HAP-1 (cell line): Measurements from ENCODE around the gene COPZ2.
"Not testable (repeated sequence)": the region's sequence is repeated elsewhere in the genome, so short reads cannot be mapped to it uniquely, and the experiment has no call there.

Experiments used
- DNase-seq, 2 experiments: peaks; one replicate each; pipeline ENCODE4 v3.0.0-alpha.2; 2016 to 2020; ENCODE audit warnings: low spot score in 2 of 2
- H3K27me3 ChIP-seq: fragments of 250-450 bp; sonication (Bioruptor Pico); 2 replicates; pipeline ENCODE4 v1.5.1; 2020; ENCODE audit warnings: low read depth, mild to moderate bottlenecking, moderate library complexity
- H3K36me3 ChIP-seq: fragments of 250-450 bp; sonication (Bioruptor Pico); replicated peaks from 2 replicates; pipeline ENCODE4 v1.5.1; 2020; ENCODE audit warnings: mild to moderate bottlenecking
- H3K4me1 ChIP-seq: fragments of 250-450 bp; sonication (Bioruptor Pico); 2 replicates; pipeline ENCODE4 v1.5.1; 2020; ENCODE audit warnings: mild to moderate bottlenecking
- H3K4me3 ChIP-seq: fragments of 250-450 bp; sonication (Bioruptor Pico); 2 replicates; pipeline ENCODE4 v1.5.1; 2020; ENCODE audit warnings: mild to moderate bottlenecking, moderate library complexity
- H3K9me3 ChIP-seq: fragments of 250-450 bp; sonication (Bioruptor Pico); 2 replicates; pipeline ENCODE4 v1.5.1; 2020; ENCODE audit warnings: mild to moderate bottlenecking, moderate library complexity
- in situ Hi-C: fragments of 300-500 bp; cut with MboI; formaldehyde crosslinking; loops from 3 replicates; pipeline ENCODE4 v1.14.3; 2020; ENCODE audit warnings: low sequenced_read_pairs, inconsistent platforms, mixed read lengths

Gene COPZ2, protein sequence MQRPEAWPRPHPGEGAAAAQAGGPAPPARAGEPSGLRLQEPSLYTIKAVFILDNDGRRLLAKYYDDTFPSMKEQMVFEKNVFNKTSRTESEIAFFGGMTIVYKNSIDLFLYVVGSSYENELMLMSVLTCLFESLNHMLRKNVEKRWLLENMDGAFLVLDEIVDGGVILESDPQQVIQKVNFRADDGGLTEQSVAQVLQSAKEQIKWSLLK

DNA sequence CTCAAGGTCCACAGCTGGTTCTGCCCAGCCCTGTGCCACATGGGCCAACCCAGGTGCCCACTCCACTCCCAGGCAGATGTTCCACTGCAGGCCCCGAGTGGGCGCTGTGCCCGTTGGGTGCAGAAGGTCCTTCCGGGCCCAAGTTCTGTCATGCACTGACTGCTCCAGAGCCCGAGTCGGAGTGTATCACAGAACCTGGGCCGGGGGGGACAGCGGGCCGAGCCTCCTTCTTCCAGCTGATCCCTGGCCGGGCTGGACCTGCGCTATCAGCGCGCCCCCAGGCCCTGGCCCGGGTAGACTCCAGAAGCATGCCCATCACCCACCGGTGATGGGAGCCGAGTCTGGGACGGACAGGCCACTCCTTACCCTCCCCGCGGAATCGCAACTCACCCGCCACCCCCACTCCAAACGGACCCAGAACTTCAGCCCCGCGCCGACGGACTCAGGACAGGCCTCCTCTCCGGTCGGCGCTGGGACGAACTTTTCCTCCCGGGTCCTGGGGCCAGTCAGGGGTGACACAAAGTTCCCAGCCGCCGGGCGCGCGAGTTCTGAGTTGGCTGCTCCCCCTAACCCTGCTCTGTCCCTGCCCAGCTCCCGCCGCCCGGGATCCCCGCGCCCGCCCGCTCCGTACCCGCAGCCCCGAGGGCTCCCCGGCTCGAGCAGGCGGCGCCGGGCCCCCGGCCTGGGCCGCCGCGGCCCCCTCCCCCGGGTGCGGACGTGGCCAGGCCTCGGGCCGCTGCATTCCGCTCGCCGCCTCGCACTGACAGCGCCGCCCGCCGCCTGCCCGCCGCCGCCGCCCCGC, at the start of gene COPZ2:
COPZ2 (minus strand) TSS at position 762 of the 802 bp plus-strand sequence; CDS start at position 742, 20 bp downstream.
- Histone ChIP-seq H3K4me3 (no peak within 1 kb of the TSS), H3K36me3 (no peaks in the 10 kb centered on the region), H3K9me3 (no peaks in the 10 kb centered on the region), H3K4me1 (no peaks in the 10 kb centered on the region), H3K27me3 (0 out of 2 replicates have a peak, but pooled peaks cover 2% of the 10 kb centered on the region)
- no peak for DNase-seq
- in situ Hi-C loops: no loop called here

DNA sequence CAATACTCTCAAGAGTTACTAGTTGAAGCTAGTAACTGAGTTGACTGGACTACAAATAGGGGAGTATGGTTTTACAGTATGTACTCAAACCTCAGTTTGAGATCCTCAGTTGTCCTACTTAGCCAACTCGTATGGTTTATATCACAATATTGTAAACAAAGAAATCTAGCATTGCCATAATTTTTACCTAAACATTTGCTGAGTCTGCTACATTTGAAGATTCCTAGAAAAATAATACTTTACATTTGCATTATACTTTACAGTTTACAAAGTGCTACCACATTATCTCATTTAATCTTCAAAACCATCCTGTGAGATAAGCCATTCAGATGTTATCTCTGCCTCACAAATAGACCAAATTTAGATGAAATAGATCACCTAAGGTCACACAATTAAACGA, 47.3 kb upstream of the COPZ2 start:
- H3K36me3 ChIP-seq: no peaks in the 10 kb centered on the region
- peaks cover 10% of the 10 kb centered on the region for H3K4me1 ChIP-seq
- no peak overlapping the region for H3K4me3 ChIP-seq
- H3K9me3 ChIP-seq: no peaks in the 10 kb centered on the region
- H3K27me3 ChIP-seq: no peaks in the 10 kb centered on the region
- in situ Hi-C loops: no loop called here
- no peak for DNase-seq

DNA sequence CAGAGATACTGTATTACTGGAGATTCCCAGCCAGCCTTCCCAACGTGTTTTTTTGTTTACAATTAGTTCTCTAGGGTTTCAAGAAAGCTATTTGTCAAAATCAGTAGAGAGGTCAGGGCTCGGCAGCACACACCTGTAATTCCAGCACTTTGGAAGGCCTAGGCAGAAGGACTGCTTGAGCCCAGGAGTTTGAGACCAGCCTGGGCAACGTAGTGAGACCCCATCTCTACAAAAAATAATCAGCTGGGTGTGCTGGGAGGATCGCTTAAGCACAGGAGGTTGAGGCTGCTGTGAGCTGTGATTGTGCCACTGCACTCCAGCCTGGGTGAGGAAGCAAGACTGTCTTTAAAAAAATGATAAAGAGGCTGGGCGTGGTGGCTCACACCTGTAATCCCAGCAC, 44.3 kb upstream of the COPZ2 start:
- in situ Hi-C loops: no loop called here
- no peak overlapping the region for H3K4me3 ChIP-seq
- no peaks in the 10 kb centered on the region for H3K27me3 ChIP-seq
- peaks cover 5% of the 10 kb centered on the region for H3K4me1 ChIP-seq
- peaks cover under 1% of the 10 kb centered on the region; the same call in 1 of the 2 replicates for H3K36me3 ChIP-seq
- H3K9me3 ChIP-seq: no peaks in the 10 kb centered on the region
- DNase-seq: no peak

DNA sequence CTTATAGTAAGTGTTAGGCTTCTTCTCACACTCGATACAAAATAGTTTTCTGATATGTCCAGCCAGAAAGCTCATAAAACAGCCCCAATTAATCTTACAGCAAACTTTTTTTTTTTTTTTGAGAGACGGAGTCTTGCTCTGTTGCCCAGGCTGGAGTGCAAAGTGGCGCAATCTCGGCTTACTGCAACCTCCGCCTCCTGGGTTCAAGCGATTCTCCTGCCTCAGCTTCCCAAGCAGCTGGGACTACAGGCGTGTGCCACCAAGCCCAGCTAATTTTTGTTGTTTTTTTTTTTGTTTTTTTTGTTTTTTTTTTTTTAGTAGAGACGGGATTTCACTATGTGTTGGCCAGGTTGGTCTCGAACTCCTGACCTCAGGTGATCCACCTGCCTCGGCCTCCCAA, 39.6 kb upstream of the COPZ2 start:
- in situ Hi-C loops: not testable (repeated sequence)

DNA sequence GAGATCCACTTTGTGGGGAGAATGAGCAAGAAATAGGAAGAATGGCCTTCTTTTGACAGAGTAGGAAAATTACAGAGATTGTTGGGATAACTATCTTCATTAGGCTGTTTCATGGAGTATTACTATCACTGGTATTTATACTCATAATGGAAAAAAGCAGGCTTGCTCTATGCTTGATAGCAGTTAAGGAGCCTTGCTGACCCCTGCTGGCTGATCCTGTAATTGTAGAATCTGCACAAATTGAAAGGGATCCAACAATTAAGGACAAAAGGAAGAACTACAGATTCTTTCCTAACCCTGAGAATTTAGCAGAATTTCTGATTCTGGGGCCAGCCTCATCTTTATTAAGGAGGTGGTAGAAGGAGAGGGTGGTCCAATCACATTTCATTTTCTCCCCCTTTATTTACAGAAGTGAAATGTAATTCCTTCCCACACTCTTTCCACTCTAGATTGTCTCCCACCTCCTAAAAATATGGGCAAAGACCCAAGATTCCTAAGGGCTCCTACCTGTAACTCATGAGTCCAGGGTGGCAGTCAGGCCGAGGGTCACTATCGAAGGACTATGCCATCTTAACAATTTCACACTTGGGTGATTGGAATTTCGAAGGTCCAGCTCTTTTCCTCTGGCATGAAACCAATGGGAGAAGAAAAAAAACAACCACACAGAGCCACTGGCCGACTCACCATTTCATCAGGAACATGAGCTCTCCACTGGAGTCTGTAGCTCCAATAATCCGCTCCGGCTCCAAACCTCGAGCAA, 36.9 kb upstream of the COPZ2 start:
- Histone ChIP-seq H3K4me1 (no peaks in the 10 kb centered on the region), H3K9me3 (no peaks in the 10 kb centered on the region), H3K4me3 (no peak overlapping the region), H3K27me3 (no peaks in the 10 kb centered on the region), H3K36me3 (peaks cover 64% of the 10 kb centered on the region)
- peak; percentile 57 to 87 for DNase-seq
- in situ Hi-C loops: no loop called here

More for the DNA sequence above, 39.6 kb upstream of the COPZ2 start:
- H3K9me3 ChIP-seq, H3K4me1 ChIP-seq, H3K4me3 ChIP-seq, H3K27me3 ChIP-seq, DNase-seq: not testable (repeated sequence)
- H3K36me3 ChIP-seq: peaks cover 42% of the 10 kb centered on the region

DNA sequence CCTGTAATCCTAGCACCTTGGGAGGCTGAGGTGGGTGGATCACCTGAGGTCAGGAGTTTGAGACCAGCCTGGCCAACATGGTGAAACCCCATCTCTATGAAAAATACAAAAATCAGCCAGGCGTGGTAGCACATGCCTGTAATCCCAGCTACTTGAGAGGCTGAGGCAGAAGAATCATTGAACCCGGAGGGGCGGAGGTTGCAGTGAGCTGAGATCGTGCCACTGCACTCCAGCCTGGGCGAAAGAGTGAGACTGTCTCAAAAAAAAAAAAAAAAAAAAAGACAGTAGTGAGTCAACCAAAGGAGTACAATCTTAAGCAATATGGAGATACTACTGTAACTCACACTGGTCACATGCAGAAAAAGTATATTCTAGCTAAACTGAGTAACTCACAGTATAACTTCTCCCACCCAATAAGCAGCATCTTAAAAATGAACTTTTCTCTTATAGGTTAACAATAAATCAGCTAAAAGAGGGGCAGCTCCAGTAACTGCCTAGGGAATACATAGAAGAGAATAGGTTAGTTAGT, 36.0 kb upstream of the COPZ2 start:
- H3K4me3 ChIP-seq, H3K4me1 ChIP-seq, H3K9me3 ChIP-seq, DNase-seq, H3K27me3 ChIP-seq, in situ Hi-C loops: not testable (repeated sequence)
- H3K36me3 ChIP-seq: peaks cover 68% of the 10 kb centered on the region

DNA sequence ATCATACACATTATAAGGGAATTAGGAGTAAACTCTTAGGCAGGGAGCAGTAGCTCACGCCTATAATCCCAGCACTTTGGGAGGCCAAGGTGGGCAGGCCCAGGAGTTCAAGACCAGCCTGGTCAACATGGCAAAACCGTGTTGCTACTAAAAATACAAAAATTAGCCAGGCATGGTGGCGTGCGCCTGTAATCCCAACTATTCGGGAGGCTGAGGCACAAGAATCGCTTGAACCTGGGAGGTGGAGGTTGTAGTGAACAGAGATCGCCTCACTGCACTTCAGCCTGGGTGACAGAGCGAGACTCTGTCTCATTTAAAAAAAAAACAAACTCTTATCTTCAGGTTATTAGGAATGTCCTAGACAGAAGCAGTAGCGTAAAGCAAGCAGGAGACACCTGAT, 35.2 kb upstream of the COPZ2 start:
- peaks cover 69% of the 10 kb centered on the region for H3K36me3 ChIP-seq
- H3K9me3 ChIP-seq, H3K4me3 ChIP-seq, in situ Hi-C loops, H3K27me3 ChIP-seq, H3K4me1 ChIP-seq, DNase-seq: not testable (repeated sequence)

DNA sequence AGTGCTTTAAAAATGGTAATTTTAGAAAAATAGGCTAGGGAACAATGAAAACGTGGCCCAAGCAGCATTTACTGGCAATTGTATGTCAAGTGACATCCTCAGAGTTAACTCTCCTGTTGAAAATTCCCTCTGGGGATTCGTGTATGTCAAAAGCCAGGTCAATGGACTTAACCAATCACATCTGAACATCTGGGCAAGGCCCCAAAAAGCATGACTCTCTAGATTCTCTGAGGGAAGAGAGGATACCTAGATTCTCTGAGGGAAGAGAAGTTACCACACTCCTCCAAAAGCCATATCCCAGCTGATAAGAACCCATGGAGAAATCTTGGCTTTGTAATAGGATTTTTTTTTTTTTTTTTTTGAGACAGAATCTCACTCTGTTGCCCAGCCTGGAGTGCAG, 34.1 kb upstream of the COPZ2 start:
- no peak for DNase-seq
- no peak overlapping the region for H3K4me3 ChIP-seq
- peaks cover 2% of the 10 kb centered on the region for H3K4me1 ChIP-seq
- in situ Hi-C loops: no loop called here
- H3K36me3 ChIP-seq: peaks cover 75% of the 10 kb centered on the region
- no peaks in the 10 kb centered on the region for H3K27me3 ChIP-seq
- H3K9me3 ChIP-seq: no peaks in the 10 kb centered on the region

DNA sequence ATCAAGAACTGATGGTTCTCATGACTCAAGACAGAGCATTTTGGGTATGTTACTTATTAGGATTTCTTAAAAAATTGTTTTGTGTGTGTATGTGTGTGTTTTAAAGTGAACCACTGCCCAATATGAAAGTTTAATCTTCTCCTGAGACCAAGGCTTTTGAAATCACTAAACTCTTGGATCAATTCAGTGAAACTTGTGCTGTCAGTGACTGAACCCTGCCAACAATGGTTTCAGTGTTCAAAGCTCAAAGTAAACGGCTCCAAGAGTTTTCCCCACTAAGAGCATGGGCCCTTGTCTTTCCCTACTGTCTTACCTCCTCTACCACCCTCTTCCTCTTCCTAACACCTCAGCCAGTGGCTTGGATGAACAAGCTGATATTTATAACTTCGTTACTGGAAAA, 32.6 kb upstream of the COPZ2 start:
- in situ Hi-C loops: no loop called here
- Histone ChIP-seq H3K36me3 (peaks cover 68% of the 10 kb centered on the region), H3K9me3 (no peaks in the 10 kb centered on the region), H3K27me3 (no peaks in the 10 kb centered on the region), H3K4me1 (peaks cover 8% of the 10 kb centered on the region), H3K4me3 (no peak overlapping the region)
- DNase-seq: no peak

DNA sequence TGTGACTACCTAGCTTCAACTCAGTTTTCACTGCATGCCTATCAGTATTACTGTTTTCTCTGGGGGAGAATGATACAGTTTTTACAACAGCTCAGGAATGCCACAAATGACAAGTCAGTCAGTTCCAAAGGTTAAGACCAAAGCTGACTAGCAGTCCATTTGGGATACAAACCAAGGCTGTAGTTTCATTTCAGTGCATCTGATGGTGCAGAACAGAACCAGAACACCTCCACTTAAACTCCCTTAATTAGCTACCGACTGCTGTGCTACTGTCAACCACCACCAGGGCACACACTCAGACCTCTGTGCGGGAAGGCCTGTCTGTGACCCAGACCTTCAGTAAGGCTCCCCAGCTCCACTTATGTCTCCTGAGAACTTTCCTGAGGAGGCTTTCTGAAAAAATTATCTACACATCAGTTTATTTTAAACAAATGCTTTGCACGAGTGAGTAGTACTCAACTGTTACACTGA, 30.9 kb upstream of the COPZ2 start:
- peaks cover 72% of the 10 kb centered on the region for H3K36me3 ChIP-seq
- H3K4me3 ChIP-seq: no peak overlapping the region
- no peaks in the 10 kb centered on the region for H3K9me3 ChIP-seq
- no peak for DNase-seq
- H3K27me3 ChIP-seq: no peaks in the 10 kb centered on the region
- peaks cover 8% of the 10 kb centered on the region for H3K4me1 ChIP-seq
- in situ Hi-C loops: loop anchor here (5.0 kb wide), 1 partner anchor 41 kb away; no protein-coding TSS in a partner anchor

DNA sequence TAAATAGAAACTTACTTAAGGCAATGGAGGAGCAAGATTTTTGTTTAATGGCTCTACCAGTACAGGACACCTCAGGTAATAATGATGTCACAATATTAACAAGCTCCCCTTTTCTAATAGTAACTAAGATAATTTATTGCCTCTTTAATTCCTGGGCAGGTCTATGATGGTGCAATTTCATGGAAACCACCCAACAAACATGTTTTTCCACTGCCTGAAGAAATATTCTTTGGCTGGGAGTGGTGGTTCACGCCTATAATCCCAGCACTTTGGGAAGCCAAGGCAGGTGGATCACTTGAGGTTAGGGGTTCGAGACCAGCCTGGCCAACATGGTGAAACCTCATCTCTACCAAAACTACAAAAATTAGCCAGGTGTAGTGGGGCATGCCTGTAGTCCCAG, 30.2 kb upstream of the COPZ2 start:
- peaks cover 71% of the 10 kb centered on the region for H3K36me3 ChIP-seq

DNA sequence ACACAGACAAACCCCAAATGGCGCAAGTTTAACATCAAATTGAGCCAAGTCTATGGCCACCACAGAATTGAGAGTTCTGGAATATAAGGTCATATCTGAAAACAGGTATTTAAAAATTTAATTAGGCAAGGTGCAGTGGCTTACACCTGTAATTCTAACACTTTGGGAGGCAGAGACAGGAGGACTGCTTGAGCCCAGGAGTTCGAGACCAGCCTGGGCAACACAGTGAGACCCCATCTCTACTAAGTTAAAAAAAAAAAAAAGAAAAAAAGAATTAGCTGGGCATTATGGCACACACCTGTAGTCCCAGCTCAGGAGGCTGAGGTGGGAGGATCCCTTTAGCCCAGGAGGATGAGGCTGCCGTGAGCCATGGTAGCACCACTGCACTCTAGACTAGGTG, 29.6 kb upstream of the COPZ2 start:
- Histone ChIP-seq H3K4me1 (peaks cover 8% of the 10 kb centered on the region), H3K36me3 (peaks cover 71% of the 10 kb centered on the region), H3K27me3 (no peaks in the 10 kb centered on the region), H3K4me3 (no peak overlapping the region), H3K9me3 (no peaks in the 10 kb centered on the region)
- in situ Hi-C loops: loop anchor here (5.0 kb wide), 1 partner anchor 40 kb away; no protein-coding TSS in a partner anchor
- DNase-seq: no peak

More for the DNA sequence above, 30.2 kb upstream of the COPZ2 start:
- not testable (repeated sequence) for H3K4me3 ChIP-seq, H3K27me3 ChIP-seq, H3K4me1 ChIP-seq, DNase-seq, H3K9me3 ChIP-seq
- in situ Hi-C loops: loop anchor here (5.0 kb wide), 1 partner anchor 41 kb away; no protein-coding TSS in a partner anchor

DNA sequence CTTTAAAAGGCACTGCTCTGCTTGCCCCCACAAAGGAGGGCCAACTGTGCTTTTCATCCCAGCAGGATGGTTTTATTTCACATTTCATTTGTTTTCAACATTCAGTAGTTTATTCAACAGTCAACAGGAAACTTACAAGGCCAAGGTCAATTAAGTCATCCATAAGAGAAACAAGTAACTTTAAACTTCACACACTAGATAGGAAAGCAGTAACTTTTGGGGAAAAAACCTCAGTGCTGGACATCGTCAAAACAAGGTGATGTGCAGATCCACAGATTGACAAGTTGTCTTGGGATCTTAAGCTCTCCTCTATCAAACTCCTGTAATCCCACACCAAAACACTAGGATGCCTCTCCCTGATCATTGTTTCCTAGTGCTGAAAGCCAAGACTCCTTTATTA, 29.1 kb upstream of the COPZ2 start:
- no peak for DNase-seq
- no peaks in the 10 kb centered on the region for H3K27me3 ChIP-seq
- H3K4me1 ChIP-seq: peaks cover 8% of the 10 kb centered on the region
- no peaks in the 10 kb centered on the region for H3K9me3 ChIP-seq
- no peak overlapping the region for H3K4me3 ChIP-seq
- H3K36me3 ChIP-seq: peaks cover 74% of the 10 kb centered on the region
- in situ Hi-C loops: loop anchor here (5.0 kb wide), 1 partner anchor 39 kb away; no protein-coding TSS in a partner anchor
